Activated T-helper 17 cell treated with anti-CD3 and anti-CD28 coated beads, Interleukin-2, amount 50 U/mL, for 72 hours (primary cell): Measurements from ENCODE around the gene TRMT6. TPM values are rescaled to one million over a fixed set of nuclear protein-coding genes. Genes with fewer than 3 reads are reported as not detected.

Source experiments
- ATAC-seq: fragments of 150-1000 bp; cut with Tn5 transposase; replicated peaks from 2 replicates; pipeline ENCODE4 v1.10.0; 2021; ENCODE audit warnings: mild to moderate bottlenecking, moderate library complexity
- H3K27ac Mint-ChIP-seq: one replicate; pipeline ENCODE4 v1.8.0; 2022; ENCODE audit warnings: mixed read lengths
- H3K27me3 Mint-ChIP-seq: one replicate; pipeline ENCODE4 v1.8.0; 2022; ENCODE audit warnings: mixed read lengths
- H3K36me3 Mint-ChIP-seq: one replicate; pipeline ENCODE4 v1.8.0; 2022; ENCODE audit warnings: low read depth, mild to moderate bottlenecking, mixed read lengths
- H3K4me1 Mint-ChIP-seq: one replicate; pipeline ENCODE4 v1.8.0; 2022; ENCODE audit warnings: mixed read lengths
- H3K4me3 Mint-ChIP-seq: one replicate; pipeline ENCODE4 v1.8.0; 2022; ENCODE audit warnings: mild to moderate bottlenecking, mixed read lengths
- H3K9me3 Mint-ChIP-seq: one replicate; pipeline ENCODE4 v1.8.0; 2022; ENCODE audit warnings: mixed read lengths
- total RNA-seq, 2 donors: library from RNA; stranded (reverse); gene quantifications; one replicate each; pipeline ENCODE4 v1.2.3, GENCODE V29; 2022

TRMT6 gene
- total RNA-seq, 2 donors from 2014 or later: 19.8 to 43.2 TPM

GRCh38 chr20:5973971-5974370 lies 23.6 kb upstream of the TRMT6 start:
- H3K36me3 Mint-ChIP-seq: peaks cover 90% of the 10 kb centered on the region
- no peaks in the 10 kb centered on the region for H3K27me3 Mint-ChIP-seq
- no peaks in the 10 kb centered on the region for H3K9me3 Mint-ChIP-seq
- no peak for ATAC-seq
- H3K4me1 Mint-ChIP-seq: no peaks in the 10 kb centered on the region
- H3K4me3 Mint-ChIP-seq: no peak overlapping the region
- H3K27ac Mint-ChIP-seq: no peak overlapping the region

GRCh38 chr20:5973172-5973571 lies 22.8 kb upstream of the TRMT6 start:
- Mint-ChIP-seq H3K4me3 (no peak overlapping the region), H3K9me3 (no peaks in the 10 kb centered on the region), H3K27me3 (no peaks in the 10 kb centered on the region), H3K27ac (no peak overlapping the region), H3K36me3 (peaks cover 90% of the 10 kb centered on the region), H3K4me1 (no peaks in the 10 kb centered on the region)
- no peak for ATAC-seq

GRCh38 chr20:5971203-5971602 lies 20.9 kb upstream of the TRMT6 start:
- H3K9me3 Mint-ChIP-seq: no peaks in the 10 kb centered on the region
- H3K4me3 Mint-ChIP-seq: no peak overlapping the region
- ATAC-seq: no peak
- H3K4me1 Mint-ChIP-seq: no peaks in the 10 kb centered on the region
- no peak overlapping the region for H3K27ac Mint-ChIP-seq
- H3K27me3 Mint-ChIP-seq: no peaks in the 10 kb centered on the region
- H3K36me3 Mint-ChIP-seq: peaks cover 90% of the 10 kb centered on the region

- Mint-ChIP-seq H3K27ac (no peak overlapping the region), H3K27me3 (no peaks in the 10 kb centered on the region), H3K36me3 (peaks cover 90% of the 10 kb centered on the region), H3K4me1 (no peaks in the 10 kb centered on the region), H3K9me3 (no peaks in the 10 kb centered on the region), H3K4me3 (no peak overlapping the region)
- no peak for ATAC-seq
Measured at GRCh38 chr20:5970381-5970780, 20.0 kb upstream of the TRMT6 start.

GRCh38 chr20:5969940-5970339 lies 19.6 kb upstream of the TRMT6 start:
- H3K27me3 Mint-ChIP-seq: no peaks in the 10 kb centered on the region
- H3K27ac Mint-ChIP-seq: no peak overlapping the region
- H3K4me1 Mint-ChIP-seq: no peaks in the 10 kb centered on the region
- ATAC-seq: no peak
- no peaks in the 10 kb centered on the region for H3K9me3 Mint-ChIP-seq
- H3K4me3 Mint-ChIP-seq: no peak overlapping the region
- peaks cover 90% of the 10 kb centered on the region for H3K36me3 Mint-ChIP-seq

- no peaks in the 10 kb centered on the region for H3K4me1 Mint-ChIP-seq
- no peak overlapping the region for H3K4me3 Mint-ChIP-seq
- H3K27me3 Mint-ChIP-seq: no peaks in the 10 kb centered on the region
- no peaks in the 10 kb centered on the region for H3K9me3 Mint-ChIP-seq
- no peak for ATAC-seq
- H3K27ac Mint-ChIP-seq: no peak overlapping the region
- H3K36me3 Mint-ChIP-seq: peaks cover 91% of the 10 kb centered on the region
Measured at GRCh38 chr20:5969348-5969935, 19.1 kb upstream of the TRMT6 start.

- Mint-ChIP-seq H3K27me3 (no peaks in the 10 kb centered on the region), H3K4me1 (no peaks in the 10 kb centered on the region), H3K36me3 (peaks cover 95% of the 10 kb centered on the region), H3K9me3 (no peaks in the 10 kb centered on the region), H3K4me3 (no peak overlapping the region), H3K27ac (no peak overlapping the region)
- ATAC-seq: no peak
Measured at GRCh38 chr20:5968462-5968861, 18.1 kb upstream of the TRMT6 start.

- Mint-ChIP-seq H3K4me3 (no peak overlapping the region), H3K27ac (no peak overlapping the region), H3K4me1 (peaks cover 5% of the 10 kb centered on the region), H3K36me3 (peaks cover 95% of the 10 kb centered on the region), H3K27me3 (no peaks in the 10 kb centered on the region), H3K9me3 (no peaks in the 10 kb centered on the region)
- no peak for ATAC-seq
Measured at GRCh38 chr20:5967469-5967868, 17.1 kb upstream of the TRMT6 start.

GRCh38 chr20:5949943-5950270 lies 426 bp downstream of the TRMT6 start:
- Mint-ChIP-seq H3K4me1 (peaks cover 32% of the 10 kb centered on the region), H3K9me3 (no peaks in the 10 kb centered on the region), H3K4me3 (peak overlapping the region; percentile 90), H3K27ac (peak overlapping the region; percentile 97), H3K36me3 (peaks cover 97% of the 10 kb centered on the region), H3K27me3 (no peaks in the 10 kb centered on the region)
- no peak for ATAC-seq

GRCh38 chr20:5947276-5947675 lies 3.1 kb downstream of the TRMT6 start:
- peaks cover 97% of the 10 kb centered on the region for H3K36me3 Mint-ChIP-seq
- no peaks in the 10 kb centered on the region for H3K27me3 Mint-ChIP-seq
- H3K9me3 Mint-ChIP-seq: no peaks in the 10 kb centered on the region
- H3K27ac Mint-ChIP-seq: peak overlapping the region; percentile 97
- peaks cover 29% of the 10 kb centered on the region for H3K4me1 Mint-ChIP-seq
- peak; percentile 76 for ATAC-seq
- peak overlapping the region; percentile 90 for H3K4me3 Mint-ChIP-seq

GRCh38 chr20:5945963-5946362 lies 4.4 kb downstream of the TRMT6 start:
- no peaks in the 10 kb centered on the region for H3K9me3 Mint-ChIP-seq
- peak overlapping the region; percentile 97 for H3K27ac Mint-ChIP-seq
- peaks cover 29% of the 10 kb centered on the region for H3K4me1 Mint-ChIP-seq
- H3K4me3 Mint-ChIP-seq: peak overlapping the region; percentile 90
- no peaks in the 10 kb centered on the region for H3K27me3 Mint-ChIP-seq
- ATAC-seq: peak; percentile 1
- H3K36me3 Mint-ChIP-seq: peaks cover 97% of the 10 kb centered on the region

GRCh38 chr20:5938456-5939029 lies 11.8 kb downstream of the TRMT6 start:
- ATAC-seq: no peak
- Mint-ChIP-seq H3K36me3 (peaks cover 63% of the 10 kb centered on the region), H3K9me3 (no peaks in the 10 kb centered on the region), H3K27ac (no peak overlapping the region), H3K27me3 (no peaks in the 10 kb centered on the region), H3K4me3 (no peak overlapping the region), H3K4me1 (peaks cover 10% of the 10 kb centered on the region)

GRCh38 chr20:5936238-5936637 lies 14.1 kb downstream of the TRMT6 start:
- Mint-ChIP-seq H3K27ac (no peak overlapping the region), H3K27me3 (no peaks in the 10 kb centered on the region), H3K4me3 (no peak overlapping the region), H3K36me3 (peaks cover 40% of the 10 kb centered on the region), H3K9me3 (no peaks in the 10 kb centered on the region), H3K4me1 (peaks cover 10% of the 10 kb centered on the region)
- ATAC-seq: no peak

GRCh38 chr20:5935384-5935783 lies 14.9 kb downstream of the TRMT6 start:
- H3K4me3 Mint-ChIP-seq: no peak overlapping the region
- ATAC-seq: no peak
- H3K36me3 Mint-ChIP-seq: peaks cover 32% of the 10 kb centered on the region
- H3K27me3 Mint-ChIP-seq: peaks cover 3% of the 10 kb centered on the region
- H3K4me1 Mint-ChIP-seq: peaks cover 10% of the 10 kb centered on the region
- no peaks in the 10 kb centered on the region for H3K9me3 Mint-ChIP-seq
- H3K27ac Mint-ChIP-seq: no peak overlapping the region

- H3K27ac Mint-ChIP-seq: peak overlapping the region; percentile 0
- ATAC-seq: peak; percentile 66
- H3K4me3 Mint-ChIP-seq: no peak overlapping the region
- peaks cover 5% of the 10 kb centered on the region for H3K4me1 Mint-ChIP-seq
- H3K36me3 Mint-ChIP-seq: peaks cover 17% of the 10 kb centered on the region
- no peaks in the 10 kb centered on the region for H3K9me3 Mint-ChIP-seq
- H3K27me3 Mint-ChIP-seq: peaks cover 6% of the 10 kb centered on the region
Measured at GRCh38 chr20:5933802-5934436, 16.4 kb downstream of the TRMT6 start.
